Measurements from ENCODE around the gene ATP6V1E1. TPM values are rescaled to one million over a fixed set of nuclear protein-coding genes. Genes with fewer than 3 reads are reported as not detected.

The ATP6V1E1 gene
- total and polyA plus RNA-seq, 9 of the 15 experiments (the other 6 are each of a cell fraction or from before 2014, with no cell fraction given), result 122 to 249 (median 179) TPM

DNA sequence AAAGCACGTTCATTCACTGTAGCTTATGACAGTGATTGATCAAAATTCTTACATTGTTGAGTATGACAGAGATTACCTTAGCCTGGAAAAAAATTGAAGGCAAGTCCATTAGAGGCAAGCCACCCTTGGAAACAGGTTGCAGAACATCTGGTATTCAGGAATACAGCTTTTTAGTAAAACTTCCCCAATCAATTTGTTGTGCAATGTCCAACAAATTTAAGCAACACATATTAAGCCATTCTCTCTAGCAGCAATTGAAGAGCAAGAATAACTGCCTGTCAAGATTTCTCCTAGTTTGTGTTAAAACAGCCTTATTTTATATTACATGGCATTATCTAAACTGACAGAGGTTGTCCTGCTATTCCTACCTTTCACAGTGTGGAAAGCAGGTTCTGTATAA lies 47.0 kb upstream of the ATP6V1E1 start (continued):
- TF ChIP-seq ETV6 (IDR thresholded peaks at IDR 0.05; ENCODE audit: borderline replicate concordance in 1 of 2, low read depth in 2 of 2, low read length in 1 of 2) (no peak), ETV6 (CRISPR knock-in tag; IDR thresholded peaks at IDR 0.05; ENCODE audit: borderline replicate concordance) (no peak), ZC3H8 (IDR thresholded peaks at IDR 0.05) (no peak), THAP12 (CRISPR knock-in tag; IDR thresholded peaks at IDR 0.05) (no peak), ZNF436 (CRISPR knock-in tag; IDR thresholded peaks at IDR 0.05) (no peak), CEBPB (tag; IDR thresholded peaks at IDR 0.05) (peak; percentile 65)

- intact Hi-C loops (cut with micrococcal nuclease) (no loop called here), in situ Hi-C loops (cut with MboI) (no loop called here)
- Histone ChIP-seq H3K9me3 (replicated peaks; ENCODE audit: control insufficient read depth, insufficient read depth, low read depth, low read length) (no peaks in the 10 kb centered on the region), H3K27me3 (ENCODE audit: control insufficient read depth in 2 of 2, insufficient read depth in 2 of 2, low read length in 2 of 2) (no peaks in the 10 kb centered on the region), H3K4me2 (ENCODE audit: insufficient read depth, low read length) (no peak overlapping the region), H3K4me3 (no peak overlapping the region), H3K79me2 (ENCODE audit: control insufficient read depth, insufficient read depth, low read length) (peaks cover 61% of the 10 kb centered on the region), H3K9me1 (ENCODE audit: control insufficient read depth, insufficient read depth, low read length) (no peaks in the 10 kb centered on the region), H3K36me3 (ENCODE audit: control insufficient read depth, insufficient read depth, low read length) (peaks cover 17% of the 10 kb centered on the region; the same call in 1 of the 3 replicates), H3K4me1 (replicated peaks in 1 of 2; ENCODE audit: control insufficient read depth in 2 of 2, insufficient read depth in 2 of 2, low read length in 2 of 2) (peaks cover 9 to 26% of the 10 kb centered on the region in 2 experiments; a peak in 4 of 5 replicates), H4K20me1 (replicated peaks; ENCODE audit: control insufficient read depth, insufficient read depth, low read length) (no peaks in the 10 kb centered on the region), H2AFZ (ENCODE audit: low read depth, low read length) (no peak overlapping the region), H3K9ac (ENCODE audit: insufficient read depth in 1 of 2, low read depth in 2 of 2, low read length in 2 of 2) (peak overlapping the region in 1 of 2 experiments; percentile 47; a peak in 3 of 4 replicates), H3K27ac (ENCODE audit: extremely low read depth, low read depth, low read length) (peak overlapping the region; percentile 71; the same call in 2 of the 3 replicates)
- ATAC-seq (no peak), FAIRE-seq (no peak), DNase-seq (ENCODE audit: extremely low read depth in 1 of 4, low spot score in 3 of 4) (no peak)
- POLR2A ChIA-PET, result interaction anchor here (1.0 to 3.3 kb wide), 3 partner anchors 19 to 34 kb away, joined by 3 to 15 read pairs (median 3); partner anchors contain the start of gene BCL2L13
- CTCF ChIA-PET (ENCODE audit: low intra/inter-chr PET ratio), result no interaction called here
- 82% methylated on average over 7 of the region's 7 CpGs for WGBS (ENCODE audit: insufficient coverage, low coverage, missing lambda C conversion rate)
- BruUV-seq (replicated peaks), result no TSS peak
- no peak for TF ChIP-seq KDM2B (CRISPR knock-in tag; IDR thresholded peaks at IDR 0.05)
- TF ChIP-seq NFIX (CRISPR knock-in tag; IDR thresholded peaks at IDR 0.05; ENCODE audit: low read depth), result no peak
- TF ChIP-seq NR0B1 (IDR thresholded peaks at IDR 0.05; ENCODE audit: partially characterized antibody), result no peak
- TF ChIP-seq ZNF124 (CRISPR knock-in tag; IDR thresholded peaks at IDR 0.05), result no peak
- TF ChIP-seq ADNP (tag; IDR thresholded peaks at IDR 0.05), result peak; percentile 61
- TF ChIP-seq DMBX1 (CRISPR knock-in tag; IDR thresholded peaks at IDR 0.05; ENCODE audit: borderline replicate concordance), result 0 out of 2 replicates have a peak, but pooled peaks have one; percentile 40
- TF ChIP-seq CXXC5 (CRISPR knock-in tag; IDR thresholded peaks at IDR 0.05), result peak; percentile 34; the same call in 1 of the 2 replicates
- peak; percentile 15 for TF ChIP-seq TAF9B (IDR thresholded peaks at IDR 0.05; ENCODE audit: partially characterized antibody)
- TF ChIP-seq ZNF766 (CRISPR knock-in tag; conservative IDR thresholded peaks at IDR 0.05), result no peak
- TF ChIP-seq YBX1 (IDR thresholded peaks at IDR 0.05), result no peak
- TF ChIP-seq DPF2 (IDR thresholded peaks at IDR 0.05), result no peak
- no peak for TF ChIP-seq NFYB (IDR thresholded peaks at IDR 0.05; ENCODE audit: extremely low read depth, insufficient read length)
These were observed 45.6 kb upstream of the ATP6V1E1 start for GRCh38 chr22:17674152-17674551.
